Muscle layer of colon (tissue), 2 donors: ENCODE results near the gene RAVER2.
"Not testable (repeated sequence)": the region's sequence is repeated elsewhere in the genome, so short reads cannot be mapped to it uniquely, and the experiment has no call there.

ENCODE experiments used
- H3K27ac ChIP-seq: one replicate; pipeline ENCODE4 v1.7.0; 2013; ENCODE audit warnings: low read depth, mild to moderate bottlenecking, low read length, moderate library complexity
- H3K27me3 ChIP-seq, 2 donors: one replicate each; pipeline ENCODE4 v1.7.0; 2013; ENCODE audit warnings: low read length in 2 of 2, mild to moderate bottlenecking in 2 of 2; ENCODE audit not compliant: insufficient read depth in 2 of 2, control insufficient read depth in 1 of 2
- H3K36me3 ChIP-seq: one replicate; pipeline ENCODE4 v1.7.0; 2013; ENCODE audit warnings: mild to moderate bottlenecking, low read length; ENCODE audit not compliant: insufficient read depth
- H3K4me1 ChIP-seq: one replicate; pipeline ENCODE4 v1.7.0; 2013; ENCODE audit warnings: mild to moderate bottlenecking, low read length; ENCODE audit not compliant: insufficient read depth
- H3K4me3 ChIP-seq, 2 donors: one replicate each; pipeline ENCODE4 v1.7.0; 2013; ENCODE audit warnings: low read length in 2 of 2, low read depth in 1 of 2, mild to moderate bottlenecking in 1 of 2, moderate library complexity in 1 of 2
- H3K9ac ChIP-seq: one replicate; pipeline ENCODE4 v1.7.0; 2013; ENCODE audit warnings: low read length
- H3K9me3 ChIP-seq: one replicate; pipeline ENCODE4 v1.7.0; 2013; ENCODE audit warnings: mild to moderate bottlenecking, low read length
- donor health status: abdominal sarcoma.
- donor health status: Adenocarcinoma of cecum.

The RAVER2 gene

GRCh38 chr1:64817364-64817763 lies 72.5 kb downstream of the RAVER2 start:
- H3K4me1 ChIP-seq, H3K36me3 ChIP-seq, H3K4me3 ChIP-seq, H3K27ac ChIP-seq, H3K27me3 ChIP-seq, H3K9me3 ChIP-seq, H3K9ac ChIP-seq: not testable (repeated sequence)

GRCh38 chr1:64820572-64820971 lies 75.7 kb downstream of the RAVER2 start:
- H3K9me3 ChIP-seq, H3K4me1 ChIP-seq, H3K36me3 ChIP-seq, H3K27ac ChIP-seq, H3K9ac ChIP-seq, H3K4me3 ChIP-seq, H3K27me3 ChIP-seq: not testable (repeated sequence)

- no peak overlapping the region for H3K27ac ChIP-seq
- H3K27me3 ChIP-seq = no peaks in the 10 kb centered on the region
- H3K4me1 ChIP-seq = peaks cover 6% of the 10 kb centered on the region
- H3K9me3 ChIP-seq = no peaks in the 10 kb centered on the region
- no peaks in the 10 kb centered on the region for H3K36me3 ChIP-seq
- no peak overlapping the region for H3K9ac ChIP-seq
- no peak overlapping the region for H3K4me3 ChIP-seq
Observed at GRCh38 chr1:64822621-64823020, 77.7 kb downstream of the RAVER2 start.

- H3K27ac ChIP-seq = no peak overlapping the region
- no peaks in the 10 kb centered on the region for H3K36me3 ChIP-seq
- no peaks in the 10 kb centered on the region for H3K9me3 ChIP-seq
- no peak overlapping the region for H3K9ac ChIP-seq
- H3K4me1 ChIP-seq = peaks cover 6% of the 10 kb centered on the region
- no peaks in the 10 kb centered on the region for H3K27me3 ChIP-seq
- H3K4me3 ChIP-seq = no peak overlapping the region
Observed at GRCh38 chr1:64823691-64824476, 79.0 kb downstream of the RAVER2 start.

- Histone ChIP-seq H3K27me3 (no peaks in the 10 kb centered on the region), H3K9me3 (no peaks in the 10 kb centered on the region), H3K4me1 (peaks cover 6% of the 10 kb centered on the region), H3K9ac (no peak overlapping the region), H3K4me3 (no peak overlapping the region), H3K36me3 (peaks cover 2% of the 10 kb centered on the region), H3K27ac (no peak overlapping the region)
Observed at GRCh38 chr1:64826991-64827390, 82.1 kb downstream of the RAVER2 start.

GRCh38 chr1:64828829-64829228 lies 84.0 kb downstream of the RAVER2 start:
- H3K9me3 ChIP-seq = no peaks in the 10 kb centered on the region
- no peak overlapping the region for H3K27ac ChIP-seq
- H3K27me3 ChIP-seq = no peaks in the 10 kb centered on the region
- H3K9ac ChIP-seq = no peak overlapping the region
- H3K4me3 ChIP-seq = no peak overlapping the region
- peaks cover 20% of the 10 kb centered on the region for H3K36me3 ChIP-seq
- no peaks in the 10 kb centered on the region for H3K4me1 ChIP-seq

GRCh38 chr1:64829411-64830029 lies 84.6 kb downstream of the RAVER2 start:
- Histone ChIP-seq H3K27ac (no peak overlapping the region), H3K4me3 (no peak overlapping the region), H3K36me3 (peaks cover 27% of the 10 kb centered on the region), H3K4me1 (no peaks in the 10 kb centered on the region), H3K9ac (no peak overlapping the region), H3K9me3 (no peaks in the 10 kb centered on the region), H3K27me3 (no peaks in the 10 kb centered on the region)

- H3K9me3 ChIP-seq = no peaks in the 10 kb centered on the region
- no peaks in the 10 kb centered on the region for H3K27me3 ChIP-seq
- H3K36me3 ChIP-seq = peaks cover 33% of the 10 kb centered on the region
- no peaks in the 10 kb centered on the region for H3K4me1 ChIP-seq
- no peak overlapping the region for H3K27ac ChIP-seq
- H3K4me3 ChIP-seq = no peak overlapping the region
- no peak overlapping the region for H3K9ac ChIP-seq
Observed at GRCh38 chr1:64830030-64830651, 85.3 kb downstream of the RAVER2 start.

GRCh38 chr1:64834734-64835133 lies 89.9 kb downstream of the RAVER2 start:
- no peaks in the 10 kb centered on the region for H3K27me3 ChIP-seq
- peaks cover 73% of the 10 kb centered on the region for H3K36me3 ChIP-seq
- no peaks in the 10 kb centered on the region for H3K9me3 ChIP-seq
- H3K4me1 ChIP-seq = no peaks in the 10 kb centered on the region
- H3K9ac ChIP-seq = no peak overlapping the region
- H3K4me3 ChIP-seq = no peak overlapping the region
- H3K27ac ChIP-seq = no peak overlapping the region

- H3K9me3 ChIP-seq = no peaks in the 10 kb centered on the region
- H3K36me3 ChIP-seq = peaks cover 91% of the 10 kb centered on the region
- H3K9ac ChIP-seq = no peak overlapping the region
- no peak overlapping the region for H3K27ac ChIP-seq
- no peak overlapping the region for H3K4me3 ChIP-seq
- no peaks in the 10 kb centered on the region for H3K27me3 ChIP-seq
- no peaks in the 10 kb centered on the region for H3K4me1 ChIP-seq
Observed at GRCh38 chr1:64836802-64837201, 91.9 kb downstream of the RAVER2 start.

- Histone ChIP-seq H3K9me3 (no peaks in the 10 kb centered on the region), H3K9ac (no peak overlapping the region), H3K4me1 (no peaks in the 10 kb centered on the region), H3K36me3 (peaks cover 81% of the 10 kb centered on the region), H3K4me3 (no peak overlapping the region), H3K27me3 (no peaks in the 10 kb centered on the region), H3K27ac (no peak overlapping the region)
Observed at GRCh38 chr1:64838486-64838885, 93.6 kb downstream of the RAVER2 start.
